HG03432 (cell line): ENCODE results near the gene NPW.
"Not testable (repeated sequence)": the region's sequence is repeated elsewhere in the genome, so short reads cannot be mapped to it uniquely, and the experiment has no call there.

Source experiments
- ATAC-seq: cut with Tn5 transposase; IDR thresholded peaks from one replicate; pipeline ENCODE4 v1.9.1; 2021; ENCODE audit warnings: mild to moderate bottlenecking, moderate library complexity; ENCODE audit not compliant: unreplicated experiment

Gene NPW

DNA sequence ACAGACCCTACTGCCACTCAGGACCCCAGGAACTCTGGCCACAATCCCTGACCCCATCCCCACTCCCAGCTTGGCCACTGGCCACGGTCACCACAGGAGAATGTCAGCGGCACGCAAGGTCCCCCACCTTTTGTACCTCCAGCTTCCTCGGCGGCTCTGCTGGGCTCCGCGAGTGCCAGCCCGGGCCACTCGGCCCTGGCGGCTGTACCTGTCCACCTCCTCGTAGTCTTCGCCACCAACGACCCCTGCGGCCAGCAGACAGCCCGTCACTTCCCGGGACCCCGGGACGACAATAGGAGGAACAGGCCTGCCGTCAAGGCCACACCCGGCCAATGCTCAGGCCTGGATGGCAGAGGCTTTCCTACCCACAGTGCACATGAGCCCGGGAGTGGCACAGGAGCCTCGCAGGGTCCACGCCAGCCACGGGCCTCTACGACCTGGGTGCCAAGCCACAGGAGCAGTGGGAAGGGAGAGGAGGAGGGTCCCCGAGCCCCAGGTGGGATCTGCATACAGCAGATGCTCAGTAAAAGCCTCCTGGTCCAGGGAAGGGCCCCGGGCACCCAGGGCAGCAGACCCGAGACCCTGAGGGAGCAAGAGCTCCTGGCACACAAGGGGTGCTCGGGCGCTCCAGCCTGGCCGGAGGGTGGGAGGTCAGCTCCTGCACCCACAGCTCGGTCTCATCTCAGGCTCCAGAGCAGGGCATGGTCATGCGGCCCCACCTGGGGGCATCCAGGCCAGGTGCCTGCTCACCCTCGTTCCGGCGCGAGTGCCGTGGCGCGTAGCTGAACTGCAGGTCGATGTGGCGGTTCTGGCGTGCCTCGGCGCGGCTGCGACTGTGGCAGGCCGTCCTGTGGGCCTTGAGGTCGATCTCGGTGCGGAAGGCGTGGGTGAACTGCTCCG lies 17.9 kb upstream of the NPW start:
- no peak for ATAC-seq

DNA sequence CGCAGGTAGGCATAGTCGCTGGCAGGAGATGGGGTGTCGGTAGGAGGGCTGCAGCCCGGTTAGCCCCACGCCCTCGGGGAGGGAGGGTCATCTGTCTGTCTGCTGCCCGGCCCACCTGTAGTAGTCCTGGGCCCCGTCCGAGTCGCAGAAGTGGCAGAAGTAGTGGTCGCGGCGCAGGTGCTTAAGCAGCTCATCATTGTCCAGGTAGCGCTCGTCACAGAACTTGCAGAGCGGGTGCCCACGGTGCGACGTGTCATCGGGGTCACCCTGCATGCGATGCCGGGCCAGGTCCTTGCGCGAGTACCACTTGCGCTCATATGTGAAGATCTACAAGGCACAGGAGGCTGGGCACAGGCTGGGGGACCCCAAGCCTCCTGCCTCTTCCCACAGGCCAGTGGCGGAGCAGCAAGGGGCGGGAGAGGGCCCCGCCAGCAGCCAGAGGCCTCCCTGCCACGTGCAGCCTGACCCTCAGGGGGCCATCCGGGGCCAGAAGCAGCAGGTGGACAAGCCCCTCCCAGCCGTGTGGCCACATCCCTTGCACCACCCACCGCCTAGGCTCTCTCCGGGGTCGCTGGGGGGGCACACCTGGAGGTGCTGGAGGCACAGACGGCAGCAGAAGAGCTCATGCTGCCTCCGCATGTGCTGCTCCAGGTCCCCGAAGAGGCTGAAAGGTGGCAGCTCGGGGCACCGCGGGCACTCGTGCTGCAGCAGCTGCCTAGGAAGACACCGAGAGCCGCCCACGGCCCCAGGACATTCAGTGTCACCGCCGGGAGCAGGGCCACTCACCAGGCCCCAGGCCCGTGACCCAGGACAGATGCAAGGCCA lies 17.0 kb upstream of the NPW start:
- no peak for ATAC-seq

DNA sequence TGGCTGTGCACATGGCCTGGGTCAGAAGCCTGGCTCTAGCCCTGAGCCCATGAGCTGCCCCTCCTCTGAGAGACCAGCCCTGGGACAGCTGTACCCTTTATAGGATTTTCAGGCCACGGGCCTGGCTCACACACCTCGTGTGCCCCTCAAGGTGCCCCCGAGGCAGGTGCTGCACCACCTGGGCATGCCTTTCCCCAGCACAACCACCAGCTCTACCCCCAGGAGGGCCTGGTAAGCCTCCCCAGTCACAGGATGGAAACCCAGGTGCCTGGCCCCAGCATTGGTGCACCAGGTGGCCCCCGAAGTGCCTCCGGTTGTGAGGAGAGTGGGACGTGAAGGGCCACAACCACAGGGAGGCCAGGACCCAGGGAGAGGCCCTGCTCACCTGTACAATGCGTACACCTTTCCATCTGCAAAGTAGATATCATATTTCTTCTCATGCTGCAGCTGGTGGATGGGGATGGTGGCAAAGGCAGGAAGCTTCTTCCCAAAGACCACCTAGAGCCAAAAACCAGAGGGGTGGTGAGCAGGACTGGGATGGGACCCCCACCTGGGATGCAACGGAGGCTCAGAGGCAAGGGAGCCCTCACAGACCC lies 16.3 kb upstream of the NPW start:
- ATAC-seq = no peak

DNA sequence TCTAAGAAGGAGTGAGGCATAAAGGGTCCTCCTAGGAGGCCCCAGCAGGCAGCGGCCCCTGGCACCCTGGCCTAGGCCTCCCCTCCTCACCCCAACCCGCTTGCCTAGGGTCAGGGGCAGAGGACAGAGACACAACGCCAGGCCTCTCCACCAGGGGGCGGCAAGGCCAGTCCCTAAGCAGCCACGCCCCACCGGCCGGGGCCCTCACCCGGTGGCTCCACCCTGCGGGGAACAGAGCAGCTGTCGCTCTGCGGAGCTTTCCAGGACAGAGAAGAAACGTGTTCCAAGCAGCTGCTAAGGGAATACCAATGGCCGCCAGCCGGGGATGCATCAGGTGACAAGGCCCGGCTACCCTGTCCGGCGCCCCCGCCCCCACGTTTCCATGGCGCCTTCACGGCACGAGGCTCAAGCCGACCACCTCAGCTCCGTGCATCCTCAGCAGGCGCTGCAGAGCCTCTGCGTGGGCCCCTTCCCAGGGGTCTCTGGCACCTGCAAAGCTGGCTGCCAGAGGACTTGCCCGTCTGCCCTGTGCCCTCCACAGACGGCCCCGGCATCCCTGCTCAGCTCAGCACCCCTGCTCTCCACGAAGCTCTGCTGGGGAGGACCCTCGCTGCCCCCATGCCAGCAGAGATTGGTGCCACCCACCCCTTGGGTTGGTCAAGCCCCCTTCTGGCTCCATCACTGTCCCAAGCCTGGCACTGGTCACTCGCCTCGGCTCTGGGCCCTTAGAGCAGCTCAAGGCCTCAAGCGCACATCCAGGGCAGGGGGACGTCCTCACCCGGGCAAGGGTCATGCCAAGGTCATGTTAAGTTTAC lies 15.6 kb upstream of the NPW start:
- peak; percentile 64 for ATAC-seq

DNA sequence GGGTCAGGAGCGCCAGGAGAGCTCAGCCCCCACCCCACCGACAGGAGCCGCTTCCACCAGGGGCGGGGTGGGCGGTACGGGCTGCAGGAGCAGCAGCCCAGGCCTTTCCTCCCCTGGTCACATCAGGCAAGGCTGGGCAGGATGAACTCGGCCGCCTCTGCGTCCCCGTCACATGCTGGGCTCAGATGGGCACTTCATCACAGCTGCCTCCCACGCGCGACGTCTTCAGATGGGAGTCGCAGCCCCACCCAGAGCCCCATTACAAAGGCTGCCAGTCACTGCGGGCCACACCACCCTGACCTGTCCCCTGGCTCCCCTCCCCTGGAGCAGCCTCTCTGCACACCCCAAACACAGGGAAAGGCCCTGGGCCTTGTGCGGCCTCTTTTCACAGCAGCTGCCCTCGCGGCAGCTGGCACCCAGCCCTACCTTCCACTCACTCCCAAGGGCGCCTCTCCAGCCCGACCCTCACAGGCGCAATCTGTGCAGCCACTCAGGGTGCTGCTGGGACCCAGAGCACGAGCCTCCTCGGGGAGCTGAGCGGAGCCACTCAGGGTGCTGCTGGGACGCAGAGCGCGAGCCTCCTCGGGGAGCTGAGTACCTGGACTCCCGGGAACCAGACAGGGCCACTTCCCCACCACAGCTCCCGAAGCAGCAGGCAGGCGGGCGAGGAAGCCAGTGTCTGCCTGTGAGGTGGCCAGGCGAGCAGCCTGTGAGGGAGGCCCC lies 14.6 kb upstream of the NPW start:
- no peak for ATAC-seq

DNA sequence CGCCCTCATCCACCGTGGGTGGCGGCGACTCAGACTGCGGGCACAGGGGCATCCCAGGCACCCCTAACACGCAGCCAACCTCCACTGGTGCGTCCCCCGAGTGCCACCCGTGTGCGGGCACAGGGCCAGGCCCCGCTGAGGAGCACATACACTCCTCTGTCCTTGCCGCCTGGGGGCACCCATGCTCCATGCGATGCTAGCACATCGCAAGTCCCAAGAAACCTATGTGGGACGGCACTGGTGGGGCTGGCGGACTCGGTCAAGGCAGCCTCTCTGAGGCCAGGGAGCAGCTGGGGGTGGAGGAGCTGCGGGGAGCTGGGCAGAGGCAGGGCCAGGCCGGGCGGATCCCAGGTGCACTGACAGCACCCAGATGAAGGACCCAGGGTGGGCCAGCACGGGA lies 13.9 kb upstream of the NPW start:
- ATAC-seq = no peak

DNA sequence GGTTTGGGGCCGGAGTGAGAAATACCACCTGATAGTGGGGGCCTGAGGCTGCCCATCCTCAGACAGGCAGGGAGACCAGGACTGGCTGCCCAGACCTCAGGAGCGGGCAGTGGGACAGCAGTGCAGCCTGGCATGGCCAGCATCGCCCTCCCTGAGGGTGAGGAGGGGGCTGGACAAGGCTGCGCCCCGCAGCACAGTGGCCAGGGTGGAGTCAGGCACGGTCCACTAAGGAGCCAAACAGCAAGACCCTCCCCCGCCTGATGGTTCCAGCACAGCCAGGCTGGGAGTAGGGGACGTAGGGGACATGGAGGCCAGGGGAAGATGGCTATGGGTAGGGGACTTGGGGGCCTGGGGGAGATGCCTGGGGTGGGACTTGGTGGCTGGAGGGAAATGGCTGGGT lies 13.3 kb upstream of the NPW start:
- no peak for ATAC-seq

DNA sequence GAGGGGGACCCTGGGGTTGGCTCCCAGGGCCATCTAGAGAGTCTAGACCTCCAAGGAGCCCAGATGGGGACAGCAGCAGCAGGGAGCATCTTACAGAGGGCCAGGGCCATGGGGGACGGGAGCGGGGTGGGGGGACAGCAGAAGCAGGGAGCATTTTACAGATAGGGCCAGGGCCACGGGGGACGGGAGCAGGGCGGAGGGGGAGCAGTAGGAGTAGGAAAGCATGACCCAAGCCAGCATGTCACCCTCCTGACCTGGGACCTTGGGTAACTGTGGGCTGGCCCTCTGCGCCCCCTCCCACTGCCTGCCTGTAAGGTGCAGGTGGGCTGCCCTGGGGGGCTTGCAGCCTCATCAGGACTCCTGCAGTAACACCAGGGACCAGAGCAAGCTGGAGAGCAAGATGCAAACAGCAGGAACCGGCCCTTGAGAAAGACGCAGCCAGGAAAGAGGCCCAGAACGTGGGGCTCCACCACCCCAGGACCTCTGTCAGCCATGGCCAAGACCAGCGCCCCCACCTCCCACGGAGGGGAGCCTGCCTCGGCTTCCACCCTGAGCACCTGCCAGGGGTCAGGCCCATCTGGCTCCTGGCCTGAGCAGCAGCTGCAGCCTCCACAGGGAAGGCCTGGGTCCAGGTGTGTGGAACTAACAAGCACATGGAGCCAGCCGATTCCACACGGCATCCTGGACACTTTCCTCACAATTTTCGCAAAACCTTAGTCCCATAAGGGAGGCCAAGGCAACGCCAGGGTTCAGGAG lies 12.3 kb upstream of the NPW start:
- no peak for ATAC-seq

DNA sequence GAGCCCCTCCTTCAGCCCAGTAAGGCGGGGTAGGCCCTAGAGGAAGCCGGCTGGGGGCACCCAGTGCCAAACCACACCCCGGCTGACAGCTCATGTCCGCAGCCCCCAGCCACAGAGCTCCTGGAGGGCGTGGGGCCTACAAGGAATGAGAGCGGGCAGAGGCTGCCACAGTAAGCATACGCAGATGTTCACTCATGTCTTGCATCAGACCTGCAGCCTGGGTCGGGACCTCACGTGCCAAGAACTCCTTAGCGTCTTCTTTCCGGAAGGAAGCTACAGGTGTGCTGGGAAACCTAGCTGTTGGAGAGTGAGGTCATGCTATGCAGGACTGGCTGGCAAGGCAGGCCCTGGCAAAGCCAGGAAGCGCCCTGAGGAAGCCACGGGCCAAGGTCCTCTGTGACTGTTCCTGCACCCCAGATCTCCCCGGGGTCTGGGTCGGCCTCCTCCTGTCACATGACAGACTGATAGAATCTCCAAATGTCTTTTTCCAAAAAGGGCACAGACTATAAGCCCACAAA lies 11.5 kb upstream of the NPW start:
- no peak for ATAC-seq

DNA sequence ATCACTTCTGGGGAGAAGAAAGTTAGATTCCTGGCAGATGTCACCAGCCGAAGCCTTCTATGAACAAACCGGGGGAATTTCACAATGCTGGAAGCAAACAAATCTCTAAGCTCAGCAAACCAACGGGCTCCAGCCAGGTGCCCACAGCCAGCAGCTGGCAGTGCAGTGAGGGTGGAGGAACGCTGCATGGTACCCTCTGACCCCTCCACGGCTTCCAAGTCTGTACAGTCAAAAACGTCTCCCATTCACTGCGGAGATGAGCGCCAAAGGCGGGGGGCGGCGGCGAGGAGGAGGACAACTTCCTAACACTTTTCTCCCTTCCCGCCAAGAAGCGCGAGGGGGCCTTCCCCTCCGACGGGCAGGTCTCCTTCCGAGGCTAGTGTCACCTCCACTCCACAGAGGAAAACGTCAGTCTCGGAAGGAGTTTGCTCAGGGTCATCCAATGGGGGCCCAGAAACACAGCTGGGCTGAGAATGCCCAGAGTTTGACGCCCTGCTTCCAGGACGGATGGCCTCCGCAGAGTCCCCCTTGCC lies 10.9 kb upstream of the NPW start:
- peak; percentile 9 for ATAC-seq

DNA sequence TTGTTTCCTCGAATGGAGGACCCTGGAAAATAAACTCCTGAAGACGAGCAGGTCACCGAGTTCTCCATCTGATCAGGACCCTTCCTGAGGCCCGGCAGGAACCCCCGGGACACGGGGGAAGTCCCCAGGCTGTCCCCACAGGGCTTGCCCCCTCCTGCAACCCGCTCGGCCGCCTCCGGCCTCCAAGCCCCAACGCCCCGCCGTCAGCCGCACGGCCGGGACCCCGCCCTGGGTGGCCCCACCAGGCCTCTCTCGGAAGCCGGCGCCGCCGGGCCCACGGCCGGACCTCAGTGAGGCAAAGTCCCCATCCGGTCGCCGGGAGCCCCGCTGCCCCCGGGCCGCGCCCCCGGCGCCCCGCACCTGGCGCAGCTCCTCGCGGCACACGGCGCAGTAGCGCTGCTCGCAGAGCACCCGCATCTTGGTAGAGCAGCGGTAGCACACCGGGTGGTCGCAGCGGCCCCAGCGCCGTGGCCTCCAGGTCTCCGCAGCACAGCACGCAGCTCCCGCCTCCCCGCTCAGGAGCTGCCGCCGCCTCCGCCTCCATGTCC lies 10.3 kb upstream of the NPW start:
- ATAC-seq = peak; percentile 32

DNA sequence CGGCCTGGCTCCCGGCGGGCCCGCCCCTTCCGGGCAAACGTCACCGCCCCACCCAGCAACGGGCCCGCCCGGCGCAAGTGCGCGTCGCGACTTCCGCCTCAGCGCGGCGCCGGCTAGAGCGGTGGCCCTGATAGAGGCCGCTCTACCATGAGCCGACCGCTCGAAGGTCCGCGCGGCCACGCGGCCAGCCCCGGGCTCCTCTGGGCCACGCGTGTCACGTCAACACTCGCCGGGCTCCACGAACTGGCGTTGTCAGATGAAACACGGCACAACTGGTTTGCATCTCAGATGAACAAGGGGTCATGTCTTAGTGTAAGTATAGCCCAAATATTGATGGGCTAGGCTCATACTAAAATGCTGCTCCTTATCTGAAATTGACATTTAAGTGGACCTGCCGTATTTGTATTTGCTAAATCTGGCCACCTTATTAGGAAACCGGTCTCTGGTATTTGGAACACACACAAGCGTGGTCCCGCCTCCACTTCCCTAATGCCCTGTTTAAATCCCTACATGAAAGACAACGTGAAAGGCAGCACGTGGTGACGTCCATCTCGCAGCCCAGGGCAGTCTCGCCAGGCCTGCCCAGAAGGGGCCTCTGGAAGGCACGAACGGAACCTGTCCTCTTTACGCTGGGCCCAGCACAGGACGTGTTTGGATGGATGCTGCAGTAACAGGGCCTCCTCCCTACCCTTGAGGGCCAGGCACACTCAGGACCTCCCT lies 9.6 kb upstream of the NPW start, which contains the start of gene ZNF598:
Gene ZNF598 (minus strand): TSS at position 31 of the 720 bp plus-strand sequence.
- ATAC-seq = peak; percentile 84

DNA sequence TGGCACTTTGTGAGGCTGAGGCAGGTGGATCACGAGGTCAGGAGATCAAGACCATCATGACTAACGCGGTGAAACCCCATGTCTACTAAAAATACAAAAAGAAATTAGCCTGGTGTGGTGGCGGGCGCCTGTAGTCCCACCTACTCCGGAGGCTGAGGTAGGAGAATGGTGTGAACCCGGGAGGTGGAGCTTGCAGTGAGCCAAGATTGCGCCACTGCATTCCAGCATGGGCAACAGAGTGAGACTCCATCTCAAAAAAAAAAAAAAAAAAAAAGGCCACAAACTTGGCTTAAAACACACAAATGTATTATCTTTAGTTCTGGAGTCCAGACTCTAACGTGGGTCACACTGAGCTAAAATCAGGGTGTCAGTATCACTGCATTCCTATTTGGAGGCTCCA lies 7.9 kb upstream of the NPW start:
- not testable (repeated sequence) for ATAC-seq

DNA sequence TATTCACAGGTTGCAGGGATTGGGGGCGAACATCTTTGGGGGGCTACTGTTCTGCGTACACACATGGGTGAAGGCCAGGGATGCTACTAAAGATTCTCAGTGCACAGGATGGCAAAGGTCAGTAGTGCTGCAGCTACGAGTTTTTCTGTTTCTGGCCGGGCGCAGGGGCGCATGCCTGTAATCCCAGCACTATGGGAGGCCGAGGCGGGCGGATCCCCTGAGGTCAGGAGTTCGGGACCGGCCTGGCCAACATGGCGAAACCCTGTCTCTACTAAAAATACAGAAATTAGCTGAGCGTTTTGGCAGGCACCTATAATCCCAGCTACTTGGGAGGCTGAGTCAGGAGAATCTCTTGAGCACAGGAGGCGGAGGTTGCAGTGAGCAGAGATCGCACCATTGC lies 6.1 kb upstream of the NPW start:
- ATAC-seq = no peak

DNA sequence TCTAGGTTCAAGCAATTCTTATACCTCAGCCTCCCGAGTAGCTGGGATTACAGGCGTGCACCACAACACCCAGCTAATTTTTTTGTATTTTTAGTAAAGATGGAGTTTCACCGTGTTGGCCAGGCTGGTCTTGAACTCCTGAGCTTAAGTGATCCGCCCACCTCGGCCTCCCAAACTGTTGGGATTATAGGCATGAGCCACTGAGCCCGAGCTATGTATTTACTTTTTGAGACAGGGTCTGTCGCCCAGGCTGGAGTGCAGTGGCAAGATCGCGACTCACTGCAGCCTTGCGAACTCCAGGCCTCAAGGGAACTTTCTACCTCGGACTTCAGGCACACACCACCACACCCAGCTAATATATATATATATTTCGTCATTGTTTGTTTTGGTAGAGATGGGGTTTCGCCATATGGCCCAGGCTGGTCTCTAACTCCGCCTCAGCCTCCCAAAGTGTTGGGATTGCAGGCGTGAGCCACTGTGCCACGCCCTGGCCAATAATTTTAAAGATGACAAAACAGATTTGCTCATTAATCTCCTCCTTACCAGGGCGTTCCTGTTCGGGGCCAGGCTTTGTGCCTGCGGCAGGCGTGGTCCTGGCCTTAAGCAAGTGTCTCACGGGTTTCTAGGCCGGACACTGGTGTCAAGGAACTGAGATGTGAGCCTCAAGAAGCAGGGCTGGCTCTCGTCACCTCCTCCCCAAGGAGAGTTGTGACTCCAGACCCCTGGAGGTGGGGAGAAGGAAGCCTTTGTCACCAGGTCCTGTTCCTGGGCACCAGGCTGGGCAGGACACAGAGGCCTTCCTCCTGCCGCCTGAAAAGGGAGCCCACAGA lies 4.3 kb upstream of the NPW start:
- ATAC-seq = no peak

DNA sequence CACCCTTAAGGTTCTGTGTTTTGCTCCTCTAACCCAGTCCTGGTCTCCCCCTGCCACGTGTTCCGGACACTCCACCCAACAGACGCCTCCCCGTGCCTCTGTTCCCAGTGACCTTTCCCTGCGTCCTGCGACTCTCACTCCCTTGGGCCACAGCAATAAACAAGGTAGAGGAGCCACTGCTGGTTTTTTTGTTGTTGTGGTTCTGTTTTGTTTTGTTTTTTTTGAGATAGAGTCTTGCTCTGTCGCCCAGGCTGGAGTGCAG lies 3.7 kb upstream of the NPW start:
- ATAC-seq = no peak

DNA sequence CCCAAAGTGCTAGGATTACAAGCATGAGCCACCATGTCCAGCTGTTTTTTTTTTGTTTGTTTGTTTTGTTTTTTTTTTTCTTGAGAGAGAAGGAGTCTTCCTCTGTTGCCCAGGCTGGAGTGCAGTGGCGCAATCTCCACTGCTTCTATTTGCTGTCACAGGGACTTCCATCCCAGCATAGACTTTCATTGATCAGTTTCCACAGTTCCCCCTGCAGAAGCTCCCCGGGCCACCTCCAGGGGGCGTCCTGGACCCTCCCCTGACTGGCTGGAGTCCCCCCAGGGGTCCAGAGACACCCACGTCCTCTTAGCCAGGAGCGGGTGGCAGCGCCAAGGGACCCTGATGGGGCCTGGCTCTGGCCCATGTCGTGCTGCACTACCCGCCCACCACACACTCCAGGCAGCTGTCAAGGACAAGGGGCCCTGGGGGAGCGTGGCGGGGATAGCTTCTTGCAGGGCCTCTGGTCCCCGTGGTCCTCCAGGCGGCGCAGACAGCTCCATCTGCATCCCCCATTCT lies 3.1 kb upstream of the NPW start:
- no peak for ATAC-seq
